HT1080 (cell line): ENCODE data around the gene PRPS1L1. TPM values are rescaled to one million over a fixed set of nuclear protein-coding genes. Genes with fewer than 3 reads are reported as not detected.

Source experiments
- DNase-seq: peaks from one replicate; pipeline ENCODE4 v3.0.0-alpha.2; 2015; ENCODE audit warnings: low read depth
- polyA plus RNA-seq, 2 experiments: library from polyadenylated mRNA; depleted of rRNA; stranded (reverse); fragments of >200 nt; gene quantifications; 2 replicates each; pipeline ENCODE4 v1.2.3, GENCODE V29; 2015
- total RNA-seq: library from RNA; depleted of rRNA; stranded (reverse); fragments of >200 nt; shearing (Covaris generic); gene quantifications from 2 replicates; pipeline ENCODE4 v1.2.3, GENCODE V29; 2014; rRNA removed

The PRPS1L1 gene
- total RNA-seq = not detected in 2 replicates
- polyA plus RNA-seq (2015; cell fraction: cytosol; rRNA removed) = not detected in 2 replicates
- polyA plus RNA-seq (2015; cell fraction: nucleus; rRNA removed) = not detected in 2 replicates

- no peak for DNase-seq
Measured at GRCh38 chr7:18027628-18028027, at the start of gene PRPS1L1. PRPS1L1 (minus strand) TSS chr7:18027846.

DNA sequence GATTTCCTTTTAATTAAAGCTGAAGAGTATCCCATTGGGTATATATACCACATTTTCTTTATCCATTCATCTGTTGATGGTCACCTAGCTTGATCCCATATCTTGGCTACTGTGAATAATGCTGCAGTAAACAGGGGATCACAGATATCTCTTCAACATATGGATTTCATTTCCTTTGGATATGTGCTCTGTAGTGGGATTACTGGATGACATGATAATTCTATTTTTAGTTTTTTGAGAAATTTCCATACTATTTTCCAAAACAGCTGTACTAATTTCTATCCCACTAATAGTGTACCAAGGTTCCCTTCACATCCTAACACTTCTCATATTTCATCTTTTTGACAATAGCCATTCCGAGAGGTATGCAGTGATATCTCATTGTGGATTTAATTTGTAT lies 48.8 kb upstream of the PRPS1L1 start:
- no peak for DNase-seq

- no peak for DNase-seq
Measured at GRCh38 chr7:18068745-18069144, 41.1 kb upstream of the PRPS1L1 start.

DNA sequence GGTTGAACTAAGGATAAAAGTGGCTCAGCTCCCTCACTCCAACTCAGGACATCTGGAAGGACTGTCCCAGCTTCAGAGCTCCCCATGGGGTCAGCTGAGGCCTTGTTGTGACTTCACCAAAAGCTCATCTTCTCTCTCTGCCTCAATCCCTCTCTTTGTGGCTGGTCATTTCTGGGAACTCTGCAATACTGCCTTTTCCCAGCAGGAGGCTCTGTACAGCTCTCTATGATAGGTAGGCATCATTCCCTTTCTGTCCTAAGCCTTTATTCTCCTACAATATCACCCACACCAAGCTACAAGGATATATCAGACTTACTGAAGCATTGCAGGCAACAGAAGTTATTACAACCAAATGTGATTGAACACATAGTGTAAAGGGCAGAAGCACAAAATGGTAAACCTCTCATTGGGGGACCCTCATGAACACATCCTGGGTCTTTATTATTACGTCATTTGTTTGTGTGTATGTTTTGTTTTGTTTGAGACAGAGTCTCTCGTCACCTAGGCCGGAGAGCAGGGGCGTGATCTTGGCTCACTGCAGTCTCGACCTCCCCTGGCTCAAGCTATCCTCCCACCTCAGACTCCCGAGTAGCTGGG lies 36.7 kb upstream of the PRPS1L1 start:
- DNase-seq = peak; percentile 26

DNA sequence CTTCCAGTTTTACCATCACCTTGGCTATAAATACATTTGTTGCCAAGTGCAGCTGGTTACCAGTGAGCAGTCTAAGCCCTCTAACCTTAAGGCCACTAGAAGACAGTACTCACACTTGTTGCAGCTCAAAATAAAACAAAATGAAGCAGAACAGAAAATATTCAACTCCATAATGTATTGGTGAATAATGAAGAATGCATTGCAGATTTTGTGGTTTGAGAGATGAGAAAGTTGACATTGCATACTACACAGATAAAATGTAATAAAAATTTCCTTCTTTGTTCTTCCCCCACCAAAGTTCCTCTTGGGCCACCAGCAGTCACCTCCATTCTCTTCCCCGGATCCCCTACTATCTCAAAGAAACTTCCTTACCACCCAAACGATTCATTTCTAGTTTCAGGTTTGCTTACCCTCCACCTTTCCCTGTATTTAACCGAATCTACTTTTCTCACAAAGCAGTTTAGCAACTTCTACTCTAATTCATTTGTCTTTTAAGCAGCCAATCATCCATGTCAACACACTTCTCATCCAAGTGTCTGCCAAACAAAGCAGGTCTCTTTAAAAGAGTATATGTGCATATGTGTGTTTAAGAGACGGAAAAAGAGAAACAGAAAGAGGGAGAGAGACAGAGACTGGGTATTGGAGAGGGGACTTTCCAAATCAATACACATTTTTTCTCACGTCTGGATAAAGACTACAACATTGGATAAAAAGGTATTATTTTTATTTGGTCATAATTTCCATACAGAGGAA lies 35.7 kb upstream of the PRPS1L1 start:
- DNase-seq = no peak

GRCh38 chr7:18059171-18059570 lies 31.5 kb upstream of the PRPS1L1 start:
- DNase-seq = no peak

DNA sequence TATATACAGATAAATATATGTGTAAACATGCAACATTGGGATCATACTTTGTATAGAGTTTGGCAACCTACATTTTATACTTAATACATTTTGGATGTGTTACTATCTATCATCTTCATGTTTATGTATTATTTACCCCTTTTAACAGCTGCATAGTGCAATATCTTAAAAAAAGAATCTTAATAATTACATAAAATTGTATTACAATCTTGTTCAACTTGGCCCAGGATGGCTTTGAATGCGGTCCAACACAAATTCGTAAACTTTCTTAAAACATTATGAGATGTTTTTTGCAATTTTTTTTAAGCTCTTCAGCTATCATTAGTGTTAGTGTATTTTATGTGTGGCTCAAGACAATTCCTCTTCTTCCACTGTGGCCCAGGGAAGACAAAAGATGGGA lies 26.3 kb upstream of the PRPS1L1 start:
- no peak for DNase-seq

- no peak for DNase-seq
Measured at GRCh38 chr7:18053177-18053928, 25.7 kb upstream of the PRPS1L1 start.

DNA sequence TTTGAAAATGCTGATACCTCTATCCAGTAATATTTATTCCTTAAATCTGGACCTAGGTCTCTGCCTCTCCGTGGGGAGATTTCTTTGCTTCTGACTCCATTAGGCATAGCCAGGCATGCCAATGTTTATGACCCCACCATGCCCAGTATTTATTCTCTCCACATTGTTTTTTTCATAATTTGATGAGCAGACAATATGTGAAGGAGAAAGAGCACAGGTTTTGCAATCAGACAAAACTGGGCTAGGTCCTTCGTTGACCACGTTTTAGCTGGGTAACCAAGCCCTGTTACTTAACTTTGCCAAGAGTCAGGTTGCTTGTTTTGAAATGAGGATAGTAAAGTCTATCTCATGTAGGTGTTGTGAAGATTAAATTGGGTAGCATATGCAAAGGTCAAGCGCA lies 21.6 kb upstream of the PRPS1L1 start:
- DNase-seq = no peak

GRCh38 chr7:18046601-18047000 lies 19.0 kb upstream of the PRPS1L1 start:
- no peak for DNase-seq

DNA sequence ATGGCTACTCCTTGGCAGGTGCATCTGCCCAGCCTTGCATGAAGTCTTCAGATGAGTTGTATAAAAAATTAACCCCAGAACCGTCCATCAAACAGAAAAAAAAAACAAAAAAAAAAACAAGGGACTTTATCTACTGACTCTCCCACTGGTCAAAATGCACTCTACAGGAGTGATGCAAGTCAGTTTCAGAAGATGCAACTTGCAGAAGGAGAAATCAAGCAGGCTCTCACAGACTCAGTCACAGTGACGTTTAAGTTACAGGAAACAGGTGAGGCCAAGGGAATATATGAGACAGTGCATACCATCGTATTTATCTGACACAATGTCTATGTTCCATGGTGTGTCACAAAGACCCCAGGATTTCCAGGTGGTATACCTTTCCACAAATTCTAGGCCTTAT lies 17.5 kb upstream of the PRPS1L1 start:
- no peak for DNase-seq

DNA sequence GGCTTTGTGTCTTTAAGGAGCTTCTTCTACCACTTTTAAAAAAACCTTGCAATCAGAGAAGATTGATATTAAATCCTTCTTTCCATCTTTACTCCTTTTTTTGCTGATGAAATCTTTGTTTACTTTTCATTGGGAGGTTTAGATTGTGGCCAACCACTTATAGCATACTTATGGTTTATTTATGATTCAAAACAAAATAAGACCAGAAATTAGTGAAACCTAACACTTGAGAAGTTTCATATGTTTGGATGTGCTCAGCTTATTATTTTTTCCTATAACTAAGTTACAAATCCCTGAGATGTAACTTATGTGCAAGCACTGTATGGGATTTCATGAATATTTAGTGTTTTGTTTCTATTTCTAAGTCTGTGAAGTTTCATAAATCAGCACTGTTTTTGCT lies 13.5 kb upstream of the PRPS1L1 start:
- DNase-seq = no peak

GRCh38 chr7:18040196-18040595 lies 12.6 kb upstream of the PRPS1L1 start:
- DNase-seq = peak; percentile 80

- DNase-seq = no peak
Measured at GRCh38 chr7:18038382-18038781, 10.7 kb upstream of the PRPS1L1 start.

DNA sequence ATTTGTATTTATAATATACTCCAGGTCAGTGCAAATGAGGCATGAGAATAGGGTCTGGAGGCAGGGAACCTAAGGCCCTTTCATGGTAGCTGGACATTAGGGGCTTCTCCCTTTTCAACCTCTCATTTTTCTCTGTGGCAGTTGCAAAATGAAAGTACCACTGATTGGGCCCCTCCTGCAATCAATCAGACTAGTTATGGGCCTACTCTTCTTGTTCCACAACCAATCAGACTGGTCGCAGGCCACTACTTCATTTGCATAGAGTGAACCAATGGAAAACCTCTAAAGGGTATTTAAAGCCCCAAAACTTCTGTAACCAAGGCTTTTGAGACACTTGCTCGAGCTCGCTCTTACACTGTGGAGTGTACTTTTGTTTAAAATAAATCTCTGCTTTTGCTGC lies 10.0 kb upstream of the PRPS1L1 start:
- no peak for DNase-seq

- no peak for DNase-seq
Measured at GRCh38 chr7:18036783-18037182, 9.1 kb upstream of the PRPS1L1 start.

DNA sequence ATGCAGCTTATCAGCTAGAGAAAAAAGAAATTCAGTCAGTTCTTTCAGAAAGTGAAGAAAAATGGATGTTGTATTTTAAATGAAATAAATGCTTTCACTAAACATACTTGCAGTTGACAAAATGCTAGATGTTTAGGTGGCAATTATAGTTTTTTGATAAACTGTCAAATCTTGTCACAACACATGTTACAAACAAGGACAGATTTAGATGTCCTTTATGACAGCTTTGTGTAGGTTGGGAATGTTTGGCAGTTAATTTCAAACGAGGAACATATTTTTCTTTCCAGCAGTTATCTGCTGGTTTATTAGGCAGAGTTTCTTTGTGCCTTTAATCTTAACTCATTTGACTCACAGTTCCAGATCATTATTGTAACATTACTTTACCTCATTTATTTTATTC lies 3.1 kb upstream of the PRPS1L1 start:
- DNase-seq = no peak

GRCh38 chr7:18020138-18020715 lies 7.4 kb downstream of the PRPS1L1 start:
- DNase-seq = peak; percentile 38

- DNase-seq = peak; percentile 85
Measured at GRCh38 chr7:18019555-18019954, 8.1 kb downstream of the PRPS1L1 start.

GRCh38 chr7:18018296-18019215 lies 9.1 kb downstream of the PRPS1L1 start:
- DNase-seq = no peak
